Suprapubic skin (tissue), 4 donors: ENCODE data around the gene AATF. TPM values are rescaled to one million over a fixed set of nuclear protein-coding genes. Genes with fewer than 3 reads are reported as not detected.

Source experiments
- DNase-seq, 2 donors: peaks; one replicate each; pipeline ENCODE4 v3.0.0-alpha.2; 2019; ENCODE audit warnings: low spot score in 2 of 2
- H3K27ac ChIP-seq: fragments of 200-600 bp; sonication (generic); one replicate; pipeline ENCODE4 v1.5.1; 2019
- H3K27me3 ChIP-seq: fragments of 200-600 bp; sonication (generic); one replicate; pipeline ENCODE4 v1.5.1; 2019
- H3K36me3 ChIP-seq: fragments of 200-600 bp; sonication (generic); one replicate; pipeline ENCODE4 v1.5.1; 2019
- H3K4me1 ChIP-seq: fragments of 200-600 bp; sonication (generic); one replicate; pipeline ENCODE4 v1.5.1; 2019
- H3K4me3 ChIP-seq: fragments of 200-600 bp; sonication (generic); one replicate; pipeline ENCODE4 v1.5.1; 2019; ENCODE audit warnings: mild to moderate bottlenecking
- H3K9me3 ChIP-seq: fragments of 200-600 bp; sonication (generic); one replicate; pipeline ENCODE4 v1.5.1; 2019
- CTCF ChIP-seq, 2 donors: fragments of 200-600 bp in 1 of 2; fragments of 450-650 bp in 1 of 2; sonication (generic) in 1 of 2; IDR thresholded peaks; one replicate each; pipeline ENCODE4 v1.5.1; 2016 to 2019; ENCODE audit warnings: antibody characterized with exemption in 2 of 2, mild to moderate bottlenecking in 1 of 2, moderate library complexity in 1 of 2
- EP300 ChIP-seq: sonication (generic); formaldehyde crosslinking; IDR thresholded peaks from one replicate; pipeline ENCODE4 v1.6.1; 2017; ENCODE audit warnings: antibody characterized with exemption
- POLR2A ChIP-seq, 2 donors: fragments of 450-650 bp; IDR thresholded peaks; one replicate each; pipeline ENCODE4 v1.6.1; 2017; ENCODE audit warnings: antibody characterized with exemption in 2 of 2, mild to moderate bottlenecking in 2 of 2, moderate library complexity in 2 of 2
- POLR2AphosphoS5 ChIP-seq, 3 donors: sonication (generic); formaldehyde crosslinking; IDR thresholded peaks; one replicate each; pipeline ENCODE4 v1.6.1; 2017; ENCODE audit warnings: antibody characterized with exemption in 3 of 3
- WGBS: methylation state at CpG from one replicate; pipeline ENCODE4 v1.1.5; 2018; 5-methylcytosine and 5-hydroxymethylcytosine counted together
- total RNA-seq, 4 donors: library from RNA; depleted of rRNA; stranded (reverse); fragments of >200 nt; gene quantifications; one replicate each; pipeline ENCODE4 v1.1.0, GENCODE V29; 2016

Gene AATF
- total RNA-seq, 4 donors from 2014 or later, result 32.5 to 38.2 (median 36.0) TPM

- no peak for DNase-seq
- H3K27me3 ChIP-seq, result peaks cover 99% of the 10 kb centered on the region
- TF ChIP-seq POLR2A (IDR thresholded peaks at IDR 0.05), result no peak
- H3K27ac ChIP-seq, result no peak overlapping the region
- no peaks in the 10 kb centered on the region for H3K36me3 ChIP-seq
- H3K4me3 ChIP-seq, result no peak overlapping the region
- 8% methylated on average over 24 of the region's 52 CpGs for WGBS
- H3K4me1 ChIP-seq, result peaks cover 66% of the 10 kb centered on the region
- H3K9me3 ChIP-seq, result no peaks in the 10 kb centered on the region
These were observed 8.2 kb upstream of the AATF start for GRCh38 chr17:36940313-36941264.

GRCh38 chr17:36941265-36942010 is 7.3 kb upstream of the AATF start:
- H3K36me3 ChIP-seq, result no peaks in the 10 kb centered on the region
- H3K27me3 ChIP-seq, result peaks cover 99% of the 10 kb centered on the region
- 17% methylated on average over 12 of the region's 17 CpGs for WGBS
- H3K4me3 ChIP-seq, result no peak overlapping the region
- DNase-seq, result no peak
- H3K9me3 ChIP-seq, result no peaks in the 10 kb centered on the region
- peaks cover 58% of the 10 kb centered on the region for H3K4me1 ChIP-seq
- TF ChIP-seq POLR2AphosphoS5 (IDR thresholded peaks at IDR 0.05) (no peak), CTCF (IDR thresholded peaks at IDR 0.05) (no peak), EP300 (no peak), POLR2A (IDR thresholded peaks at IDR 0.05) (no peak)
- no peak overlapping the region for H3K27ac ChIP-seq

- peaks cover 51% of the 10 kb centered on the region for H3K4me1 ChIP-seq
- no peaks in the 10 kb centered on the region for H3K9me3 ChIP-seq
- H3K27ac ChIP-seq, result no peak overlapping the region
- H3K36me3 ChIP-seq, result no peaks in the 10 kb centered on the region
- H3K4me3 ChIP-seq, result peak overlapping the region; percentile 23
- DNase-seq, result no peak
- peaks cover 99% of the 10 kb centered on the region for H3K27me3 ChIP-seq
- TF ChIP-seq EP300 (no peak), POLR2AphosphoS5 (IDR thresholded peaks at IDR 0.05) (no peak), CTCF (IDR thresholded peaks at IDR 0.05) (no peak), POLR2A (IDR thresholded peaks at IDR 0.05) (no peak)
- 5% methylated on average over 45 of the region's 57 CpGs for WGBS
These were observed 6.6 kb upstream of the AATF start for GRCh38 chr17:36942019-36942599.

GRCh38 chr17:36942631-36943125 is 6.1 kb upstream of the AATF start:
- H3K4me3 ChIP-seq, result peak overlapping the region; percentile 23
- H3K4me1 ChIP-seq, result peaks cover 46% of the 10 kb centered on the region
- 8% methylated on average over 27 of the region's 59 CpGs for WGBS
- no peak overlapping the region for H3K27ac ChIP-seq
- H3K9me3 ChIP-seq, result no peaks in the 10 kb centered on the region
- H3K27me3 ChIP-seq, result peaks cover 99% of the 10 kb centered on the region
- TF ChIP-seq EP300, result no peak
- no peak for TF ChIP-seq POLR2A (IDR thresholded peaks at IDR 0.05)
- no peak for TF ChIP-seq CTCF (IDR thresholded peaks at IDR 0.05)
- TF ChIP-seq POLR2AphosphoS5 (IDR thresholded peaks at IDR 0.05), result no peak
- no peak for DNase-seq
- no peaks in the 10 kb centered on the region for H3K36me3 ChIP-seq

- no peaks in the 10 kb centered on the region for H3K9me3 ChIP-seq
- DNase-seq, result no peak
- peaks cover 46% of the 10 kb centered on the region for H3K4me1 ChIP-seq
- H3K4me3 ChIP-seq, result no peak overlapping the region
- H3K27ac ChIP-seq, result no peak overlapping the region
- peaks cover 91% of the 10 kb centered on the region for H3K27me3 ChIP-seq
- TF ChIP-seq CTCF (IDR thresholded peaks at IDR 0.05), result no peak
- TF ChIP-seq EP300, result no peak
- TF ChIP-seq POLR2AphosphoS5 (IDR thresholded peaks at IDR 0.05), result no peak
- no peak for TF ChIP-seq POLR2A (IDR thresholded peaks at IDR 0.05)
- no peaks in the 10 kb centered on the region for H3K36me3 ChIP-seq
- WGBS, result 16% methylated on average over 37 of the region's 44 CpGs
These were observed 5.2 kb upstream of the AATF start for GRCh38 chr17:36943250-36944191.
